HCT116 (cell line): Measurements from ENCODE around the gene HSDL2. TPM values are rescaled to one million over a fixed set of nuclear protein-coding genes. Genes with fewer than 3 reads are reported as not detected.
A peak's percentile ranks its signal among the peaks of the same experiment; 100 is the strongest.

Experiments
- ATAC-seq: fragments of 200-7000 bp; cut with Tn5 transposase; 2 replicates; pipeline ENCODE4 v1.9.1; 2020; ENCODE audit warnings: mild to moderate bottlenecking, moderate library complexity
- BruUV-seq: library from RNA; stranded (reverse); fragments of 400-500 nt; replicated peaks from 2 replicates; lab custom pipeline; 2021; lab: Mats Ljungman, UMichigan
- CTCF ChIA-PET: fragments of 300-600 bp; sonication (Branson Sonifier 250); formaldehyde crosslinking; loops from one replicate; lab custom pipeline; 2021; ENCODE audit warnings: antibody characterized with exemption; lab: Charles Lee
- POLR2A ChIA-PET: fragments of 300-600, 350-600 bp; sonication (Branson Sonifier 250); formaldehyde crosslinking; loops from one replicate; lab custom pipeline; 2021; ENCODE audit warnings: antibody characterized with exemption; lab: Charles Lee
- RAD21 ChIA-PET, 2 experiments: fragments of 300-600 bp; sonication (Branson Sonifier 250); formaldehyde crosslinking; loops; one replicate each; lab custom pipeline; 2023; ENCODE audit warnings: low total read pairs in 2 of 2; ENCODE audit not compliant: uncharacterized antibody in 2 of 2, unreplicated experiment in 2 of 2, low non-redundant PET in 1 of 2; lab: Charles Lee
- DNase-seq: peaks from one replicate; pipeline ENCODE4 v3.0.0-alpha.2; 2010; ENCODE audit warnings: low read depth, low spot score
- H2AFZ ChIP-seq: fragments of 200-600 bp; shearing (Covaris generic), sonication (generic); 2 replicates; pipeline ENCODE4 v1.6.1; 2017; ENCODE audit warnings: low read depth, mixed run types, mixed read lengths, antibody characterized with exemption, low read length; ENCODE audit not compliant: poor library complexity, severe bottlenecking
- H3K27ac ChIP-seq: 2 replicates; pipeline ENCODE4 v1.5.1; 2012; ENCODE audit warnings: low read depth, low read length
- H3K27me3 ChIP-seq: fragments of 200-600 bp; sonication (generic); 2 replicates; pipeline ENCODE4 v1.6.1; 2016; ENCODE audit warnings: mixed run types, low read length, mixed read lengths; ENCODE audit not compliant: insufficient read depth
- H3K36me3 ChIP-seq, 2 experiments: fragments of 200-500 bp in 1 of 2; fragments of 200-600 bp in 1 of 2; sonication (Bioruptor generic) in 1 of 2; sonication (generic) in 1 of 2; 2 replicates each; pipeline versions ENCODE4 v1.5.1 to v1.6.1; 2014 to 2016; ENCODE audit warnings: low read length in 2 of 2, inconsistent platforms in 1 of 2, mixed read lengths in 1 of 2, mixed run types in 1 of 2; ENCODE audit not compliant: insufficient read depth in 2 of 2, control insufficient read depth in 1 of 2
- H3K4me1 ChIP-seq, 2 experiments: fragments of 200-600 bp in 1 of 2; sonication (generic) in 1 of 2; 2 replicates each; pipeline versions ENCODE4 v1.5.1 to v1.6.1; 2012 to 2017; ENCODE audit warnings: low read length in 2 of 2, inconsistent platforms in 1 of 2, mild to moderate bottlenecking in 1 of 2, mixed read lengths in 1 of 2, mixed run types in 1 of 2, moderate library complexity in 1 of 2; ENCODE audit not compliant: insufficient read depth in 2 of 2, control insufficient read depth in 1 of 2
- H3K4me2 ChIP-seq: fragments of 200-600 bp; sonication (generic); 2 replicates; pipeline ENCODE4 v1.6.1; 2017; ENCODE audit warnings: mixed run types, low read length, mixed read lengths
- H3K4me3 ChIP-seq, 2 experiments: fragments of 200-600 bp in 1 of 2; sonication (generic) in 1 of 2; replicated peaks in 1 of 2; 2 replicates each; pipeline ENCODE4 v1.5.1; 2011 to 2016; ENCODE audit warnings: low read length in 2 of 2, control low read depth in 1 of 2, low read depth in 1 of 2, mild to moderate bottlenecking in 1 of 2, mixed read lengths in 1 of 2, mixed run types in 1 of 2
- H3K79me2 ChIP-seq: fragments of 200-600 bp; sonication (generic); 2 replicates; pipeline ENCODE4 v1.6.1; 2017; ENCODE audit warnings: mild to moderate bottlenecking, mixed run types, low read length, moderate library complexity, mixed read lengths; ENCODE audit not compliant: insufficient read depth
- H3K9ac ChIP-seq: fragments of 200-600 bp; sonication (generic); 2 replicates; pipeline ENCODE4 v1.6.1; 2016; ENCODE audit warnings: low read length, mixed read lengths
- H3K9me2 ChIP-seq: fragments of 200-600 bp; sonication (generic), shearing (Covaris generic); 2 replicates; pipeline ENCODE4 v1.6.1; 2017; ENCODE audit warnings: mixed run types, mild to moderate bottlenecking, moderate library complexity; ENCODE audit not compliant: insufficient read depth
- H3K9me3 ChIP-seq, 2 experiments: fragments of 200-500 bp in 1 of 2; fragments of 200-600 bp in 1 of 2; sonication (Bioruptor generic) in 1 of 2; sonication (generic) in 1 of 2; 2 replicates each; pipeline ENCODE4 v1.6.1; 2014 to 2017; ENCODE audit warnings: low read length in 2 of 2, mixed read lengths in 2 of 2, inconsistent platforms in 1 of 2, low read depth in 1 of 2, mild to moderate bottlenecking in 1 of 2, mixed run types in 1 of 2, moderate library complexity in 1 of 2; ENCODE audit not compliant: control insufficient read depth in 1 of 2, insufficient read depth in 1 of 2
- H4K20me1 ChIP-seq: fragments of 200-600 bp; sonication (generic), shearing (Covaris generic); 2 replicates; pipeline ENCODE4 v1.6.1; 2017; ENCODE audit warnings: mixed run types, mild to moderate bottlenecking, moderate library complexity; ENCODE audit not compliant: insufficient read depth
- CBX3 ChIP-seq: IDR thresholded peaks from 2 replicates; pipeline ENCODE4 v1.6.1; 2012; ENCODE audit warnings: low read depth
- CEBPB ChIP-seq: IDR thresholded peaks from 2 replicates; pipeline ENCODE4 v1.6.1; 2012; ENCODE audit warnings: low read depth
- EGR1 ChIP-seq: IDR thresholded peaks from 2 replicates; pipeline ENCODE4 v1.6.1; 2012; ENCODE audit warnings: low read depth
- ELF1 ChIP-seq: IDR thresholded peaks from 2 replicates; pipeline ENCODE4 v1.6.1; 2012; ENCODE audit warnings: low read depth, borderline replicate concordance
- EZH2 ChIP-seq: fragments of 200-600 bp; sonication (generic); IDR thresholded peaks from 2 replicates; pipeline ENCODE4 v1.6.1; 2017; ENCODE audit warnings: antibody characterized with exemption, mixed run types
- EZH2phosphoT487 ChIP-seq: fragments of 200-600 bp; IDR thresholded peaks from 2 replicates; pipeline ENCODE4 v1.6.1; 2018; ENCODE audit warnings: antibody characterized with exemption, borderline replicate concordance
- FOSL1 ChIP-seq: IDR thresholded peaks from 2 replicates; pipeline ENCODE4 v1.6.1; 2012; ENCODE audit warnings: low read depth
- POLR2A ChIP-seq: IDR thresholded peaks from 2 replicates; pipeline ENCODE4 v1.7.0; 2011; ENCODE audit warnings: borderline replicate concordance; ENCODE audit not compliant: insufficient read depth, insufficient read length; ENCODE audit errors: extremely low read depth
- POLR2AphosphoS5 ChIP-seq: IDR thresholded peaks from 2 replicates; pipeline ENCODE4 v1.6.1; 2011; ENCODE audit warnings: mild to moderate bottlenecking, low read depth, low read length, moderate library complexity
- RAD21 ChIP-seq: IDR thresholded peaks from 2 replicates; pipeline ENCODE4 v1.6.1; 2012; ENCODE audit warnings: low read depth, mild to moderate bottlenecking
- SIN3A ChIP-seq: IDR thresholded peaks from 2 replicates; pipeline ENCODE4 v1.6.1; 2012; ENCODE audit warnings: low read depth
- SP1 ChIP-seq: IDR thresholded peaks from 2 replicates; pipeline ENCODE4 v1.6.1; 2012; ENCODE audit warnings: low read depth
- SRF ChIP-seq: IDR thresholded peaks from 2 replicates; pipeline ENCODE4 v1.6.1; 2012; ENCODE audit warnings: low read depth
- TCF7L2 ChIP-seq: IDR thresholded peaks from 2 replicates; pipeline ENCODE4 v1.7.0; 2011; ENCODE audit warnings: borderline replicate concordance, inconsistent platforms; ENCODE audit not compliant: insufficient read depth, insufficient read length; ENCODE audit errors: extremely low read depth
- YY1 ChIP-seq: IDR thresholded peaks from 2 replicates; pipeline ENCODE4 v1.6.1; 2011; ENCODE audit warnings: low read length, low read depth, moderate library complexity, mild to moderate bottlenecking; ENCODE audit not compliant: insufficient replicate concordance; ENCODE audit errors: extremely low read depth
- ZNF274 ChIP-seq: fragments of 200-500 bp; sonication (Bioruptor generic); IDR thresholded peaks from 2 replicates; pipeline ENCODE4 v1.6.1; 2014; ENCODE audit warnings: mild to moderate bottlenecking, low read depth, low read length, inconsistent platforms
- intact Hi-C: fragments of 100-400 bp; cut with micrococcal nuclease; formaldehyde crosslinking; loops from 2 replicates; pipeline ENCODE4 v1.10.0; 2022
- total RNA-seq: library from RNA; stranded (reverse); gene quantifications from one replicate; pipeline ENCODE4 v1.2.1, GENCODE V29; 2021; ENCODE audit not compliant: unreplicated experiment
- TF ChIP-seq, protein P1 (sequence below): IDR thresholded peaks from 2 replicates; pipeline ENCODE4 v1.6.1; 2012
- TF ChIP-seq, protein P2 (sequence below): IDR thresholded peaks from 2 replicates; pipeline ENCODE4 v1.6.1; 2012
- TF ChIP-seq, protein P3 (sequence below), 3 experiments: fragments of 200-600 bp in 1 of 3; sonication (generic) in 1 of 3; IDR thresholded peaks in 2 of 3; conservative IDR thresholded peaks in 1 of 3; 2 replicates each; pipeline ENCODE4 v1.5.1; 2012 to 2017; ENCODE audit warnings: low read depth in 2 of 3, low read length in 2 of 3, antibody characterized with exemption in 1 of 3, borderline replicate concordance in 1 of 3, control low read depth in 1 of 3, mild to moderate bottlenecking in 1 of 3, mixed read lengths in 1 of 3, mixed run types in 1 of 3, moderate library complexity in 1 of 3; ENCODE audit not compliant: insufficient read depth in 1 of 3

Gene HSDL2
- total RNA-seq, 1 experiment from 2014 or later: 33.9 TPM

DNA sequence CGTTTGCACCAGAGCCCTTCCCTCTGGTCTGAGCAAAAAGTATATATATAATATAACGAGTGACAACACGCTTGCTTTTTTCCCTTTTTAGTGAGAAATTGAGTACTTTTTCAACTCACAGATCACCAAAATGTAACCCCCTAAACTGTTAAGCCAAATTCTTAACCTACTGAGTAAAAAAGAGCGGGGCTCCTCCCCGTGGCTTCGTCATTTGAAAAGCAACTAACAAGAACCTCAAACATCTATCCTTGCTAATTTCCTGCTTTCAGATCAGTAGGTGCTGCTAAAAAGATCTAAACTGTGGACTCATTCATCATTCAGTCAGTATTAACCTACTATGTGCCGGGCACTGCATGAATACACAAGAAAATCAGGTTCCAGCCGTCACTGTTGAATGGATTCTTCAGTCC is 45.5 kb upstream of the HSDL2 start (continued):
- no peak for TF ChIP-seq POLR2A
- TF ChIP-seq, protein P1, sequence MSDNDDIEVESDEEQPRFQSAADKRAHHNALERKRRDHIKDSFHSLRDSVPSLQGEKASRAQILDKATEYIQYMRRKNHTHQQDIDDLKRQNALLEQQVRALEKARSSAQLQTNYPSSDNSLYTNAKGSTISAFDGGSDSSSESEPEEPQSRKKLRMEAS: no peak
- no peak for TF ChIP-seq YY1
- TF ChIP-seq CBX3: no peak
- TF ChIP-seq SP1: no peak; the same call in 1 of the 2 replicates
- no peak for TF ChIP-seq ELF1
- TF ChIP-seq SIN3A: no peak; the same call in 1 of the 2 replicates
- TF ChIP-seq SRF: no peak; the same call in 1 of the 2 replicates
- TF ChIP-seq RAD21: 0 out of 2 replicates have a peak, but pooled peaks have one; percentile 10
- TF ChIP-seq ZNF274: no peak
- TF ChIP-seq FOSL1: 0 out of 2 replicates have a peak, but pooled peaks have one; percentile 6

DNA sequence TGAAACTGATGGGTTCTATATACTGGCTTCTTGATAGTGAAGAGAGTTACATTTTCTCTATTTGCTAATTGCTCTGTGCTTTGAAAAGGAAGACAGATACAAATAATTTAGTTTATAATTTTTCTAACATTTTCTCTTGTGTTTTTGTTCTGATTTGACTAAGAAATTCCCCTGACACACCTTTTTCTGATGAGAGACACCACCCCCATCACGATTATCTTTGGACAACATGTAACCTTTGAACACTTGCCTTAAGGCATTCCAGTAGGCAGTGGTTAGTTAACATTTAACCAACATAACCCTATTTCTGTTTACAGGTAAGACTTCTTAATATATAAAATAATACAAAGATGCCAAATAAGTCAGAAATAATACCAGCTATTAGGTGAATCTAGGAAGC is 42.4 kb upstream of the HSDL2 start:
- Histone ChIP-seq H3K9me2 (no peaks in the 10 kb centered on the region), H3K4me2 (peak overlapping the region; percentile 38), H3K9ac (no peak overlapping the region), H3K36me3 (no peaks in the 10 kb centered on the region), H3K4me3 (no peak overlapping the region), H3K4me1 (peaks cover 29 to 52% of the 10 kb centered on the region in 2 experiments), H3K27me3 (no peaks in the 10 kb centered on the region), H2AFZ (peak overlapping the region; percentile 75), H3K79me2 (peaks cover 5% of the 10 kb centered on the region), H4K20me1 (no peaks in the 10 kb centered on the region), H3K27ac (no peak overlapping the region), H3K9me3 (no peaks in the 10 kb centered on the region)
- no peak for TF ChIP-seq SRF
- no peak for TF ChIP-seq EGR1
- TF ChIP-seq, protein P2, sequence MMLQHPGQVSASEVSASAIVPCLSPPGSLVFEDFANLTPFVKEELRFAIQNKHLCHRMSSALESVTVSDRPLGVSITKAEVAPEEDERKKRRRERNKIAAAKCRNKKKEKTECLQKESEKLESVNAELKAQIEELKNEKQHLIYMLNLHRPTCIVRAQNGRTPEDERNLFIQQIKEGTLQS: no peak
- TF ChIP-seq SP1: no peak
- TF ChIP-seq, protein P3, sequence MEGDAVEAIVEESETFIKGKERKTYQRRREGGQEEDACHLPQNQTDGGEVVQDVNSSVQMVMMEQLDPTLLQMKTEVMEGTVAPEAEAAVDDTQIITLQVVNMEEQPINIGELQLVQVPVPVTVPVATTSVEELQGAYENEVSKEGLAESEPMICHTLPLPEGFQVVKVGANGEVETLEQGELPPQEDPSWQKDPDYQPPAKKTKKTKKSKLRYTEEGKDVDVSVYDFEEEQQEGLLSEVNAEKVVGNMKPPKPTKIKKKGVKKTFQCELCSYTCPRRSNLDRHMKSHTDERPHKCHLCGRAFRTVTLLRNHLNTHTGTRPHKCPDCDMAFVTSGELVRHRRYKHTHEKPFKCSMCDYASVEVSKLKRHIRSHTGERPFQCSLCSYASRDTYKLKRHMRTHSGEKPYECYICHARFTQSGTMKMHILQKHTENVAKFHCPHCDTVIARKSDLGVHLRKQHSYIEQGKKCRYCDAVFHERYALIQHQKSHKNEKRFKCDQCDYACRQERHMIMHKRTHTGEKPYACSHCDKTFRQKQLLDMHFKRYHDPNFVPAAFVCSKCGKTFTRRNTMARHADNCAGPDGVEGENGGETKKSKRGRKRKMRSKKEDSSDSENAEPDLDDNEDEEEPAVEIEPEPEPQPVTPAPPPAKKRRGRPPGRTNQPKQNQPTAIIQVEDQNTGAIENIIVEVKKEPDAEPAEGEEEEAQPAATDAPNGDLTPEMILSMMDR (IDR thresholded peaks at IDR 0.05 in 2 of 3, conservative IDR thresholded peaks at IDR 0.05 in 1 of 3; ENCODE audit: borderline replicate concordance in 1 of 3, insufficient read depth in 1 of 3, low read depth in 2 of 3, low read length in 2 of 3): no peak
- TF ChIP-seq, protein P1: no peak
- TF ChIP-seq POLR2A: no peak
- no peak for TF ChIP-seq CEBPB
- no peak for TF ChIP-seq ELF1
- no peak for TF ChIP-seq SIN3A
- TF ChIP-seq CBX3: no peak
- TF ChIP-seq YY1: no peak
- TF ChIP-seq EZH2phosphoT487: no peak
- TF ChIP-seq ZNF274: no peak
- TF ChIP-seq POLR2AphosphoS5: no peak
- no peak for TF ChIP-seq TCF7L2
- TF ChIP-seq FOSL1: no peak
- no peak for TF ChIP-seq EZH2
- no peak for TF ChIP-seq RAD21
- no TSS peak for BruUV-seq
- ChIA-PET POLR2A (no interaction called here), CTCF (no interaction called here), RAD21 (no interaction called here)
- intact Hi-C loops: loop anchor here (10.0 kb wide), 1 partner anchor 583 kb away; no protein-coding TSS in a partner anchor
- ATAC-seq (no peak), DNase-seq (no peak)
